ENCODE data around the gene LHPP.

The LHPP gene

DNA sequence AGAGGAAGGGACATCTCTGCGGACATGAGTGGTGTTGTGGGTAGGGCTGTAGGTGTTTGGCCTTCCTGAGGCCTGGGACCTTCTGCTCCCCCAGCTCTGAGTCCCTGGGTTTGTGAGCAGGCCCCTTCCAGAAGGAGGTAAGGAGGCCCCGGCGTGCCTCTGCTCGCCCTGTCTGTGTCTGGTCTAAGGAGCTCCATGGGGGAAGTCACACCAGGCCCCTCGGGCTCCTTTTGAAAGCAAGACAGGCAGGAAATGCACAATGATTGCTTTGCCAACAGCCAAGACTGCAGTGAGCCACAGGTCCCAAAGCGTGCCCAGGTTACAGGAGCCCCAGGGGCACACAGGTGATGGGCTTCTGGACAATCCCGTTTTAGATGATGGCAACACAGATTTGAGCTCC is 193.1 kb downstream of the LHPP start:
- Histone ChIP-seq H3K4me1 (ENCODE audit: control insufficient read depth, insufficient read depth, low read length) (no peaks in the 10 kb centered on the region), H3K4me3 (ENCODE audit: low read depth, low read length) (no peak overlapping the region), H3K36me3 (ENCODE audit: control insufficient read depth in 2 of 2, insufficient read depth in 1 of 2, low read length in 2 of 2) (peaks cover 0 to 16% of the 10 kb centered on the region in 2 experiments; a peak in 2 of 3 replicates), H3K9me3 (ENCODE audit: control insufficient read depth, insufficient read depth, low read depth, low read length) (no peaks in the 10 kb centered on the region), H3K27ac (ENCODE audit: extremely low read depth, low read depth, low read length) (no peak overlapping the region)
- POLR2A ChIA-PET = no interaction called here
- CTCF ChIA-PET = no interaction called here
- no peak for TF ChIP-seq GLIS2 (tag by site-specific recombination; IDR thresholded peaks at IDR 0.05)
- TF ChIP-seq KLF16 (tag by site-specific recombination; IDR thresholded peaks at IDR 0.05) = no peak
- TF ChIP-seq ZNF175 (tag by site-specific recombination; IDR thresholded peaks at IDR 0.05) = no peak
- no peak for TF ChIP-seq ZNF311 (tag by site-specific recombination; IDR thresholded peaks at IDR 0.05; ENCODE audit: borderline replicate concordance)
- TF ChIP-seq TRIM28 (IDR thresholded peaks at IDR 0.05; ENCODE audit: borderline replicate concordance, low read length) = no peak
- TF ChIP-seq ZFP41 (tag by site-specific recombination; IDR thresholded peaks at IDR 0.05; ENCODE audit: borderline replicate concordance) = no peak
- TF ChIP-seq ZNF596 (tag by site-specific recombination; IDR thresholded peaks at IDR 0.05) = no peak
- no peak for TF ChIP-seq ZNF76 (tag by site-specific recombination; IDR thresholded peaks at IDR 0.05; ENCODE audit: borderline replicate concordance, low read depth)
- no peak for TF ChIP-seq ZSCAN23 (tag by site-specific recombination; IDR thresholded peaks at IDR 0.05)
- TF ChIP-seq SETDB1 (IDR thresholded peaks at IDR 0.05; ENCODE audit: insufficient read length, low read length) = no peak
- TF ChIP-seq, protein P1, sequence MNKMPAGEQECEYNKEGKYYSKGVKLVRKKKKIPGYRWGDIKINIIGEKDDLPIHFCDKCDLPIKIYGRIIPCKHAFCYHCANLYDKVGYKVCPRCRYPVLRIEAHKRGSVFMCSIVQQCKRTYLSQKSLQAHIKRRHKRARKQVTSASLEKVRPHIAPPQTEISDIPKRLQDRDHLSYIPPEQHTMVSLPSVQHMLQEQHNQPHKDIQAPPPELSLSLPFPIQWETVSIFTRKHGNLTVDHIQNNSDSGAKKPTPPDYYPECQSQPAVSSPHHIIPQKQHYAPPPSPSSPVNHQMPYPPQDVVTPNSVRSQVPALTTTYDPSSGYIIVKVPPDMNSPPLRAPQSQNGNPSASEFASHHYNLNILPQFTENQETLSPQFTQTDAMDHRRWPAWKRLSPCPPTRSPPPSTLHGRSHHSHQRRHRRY (tag by site-specific recombination; IDR thresholded peaks at IDR 0.05) = no peak
- TF ChIP-seq GLI2 (tag by site-specific recombination; IDR thresholded peaks at IDR 0.05; ENCODE audit: borderline replicate concordance, low read depth) = no peak
- no peak for TF ChIP-seq ZNF112 (tag by site-specific recombination; IDR thresholded peaks at IDR 0.05)
- no peak for TF ChIP-seq ZNF221 (tag by site-specific recombination; IDR thresholded peaks at IDR 0.05; ENCODE audit: borderline replicate concordance)
- TF ChIP-seq KLF7 (tag by site-specific recombination; IDR thresholded peaks at IDR 0.05; ENCODE audit: borderline replicate concordance) = no peak
- no peak for TF ChIP-seq ZNF426 (tag by site-specific recombination; IDR thresholded peaks at IDR 0.05)
- no peak for TF ChIP-seq KLF10 (tag by site-specific recombination; IDR thresholded peaks at IDR 0.05)

DNA sequence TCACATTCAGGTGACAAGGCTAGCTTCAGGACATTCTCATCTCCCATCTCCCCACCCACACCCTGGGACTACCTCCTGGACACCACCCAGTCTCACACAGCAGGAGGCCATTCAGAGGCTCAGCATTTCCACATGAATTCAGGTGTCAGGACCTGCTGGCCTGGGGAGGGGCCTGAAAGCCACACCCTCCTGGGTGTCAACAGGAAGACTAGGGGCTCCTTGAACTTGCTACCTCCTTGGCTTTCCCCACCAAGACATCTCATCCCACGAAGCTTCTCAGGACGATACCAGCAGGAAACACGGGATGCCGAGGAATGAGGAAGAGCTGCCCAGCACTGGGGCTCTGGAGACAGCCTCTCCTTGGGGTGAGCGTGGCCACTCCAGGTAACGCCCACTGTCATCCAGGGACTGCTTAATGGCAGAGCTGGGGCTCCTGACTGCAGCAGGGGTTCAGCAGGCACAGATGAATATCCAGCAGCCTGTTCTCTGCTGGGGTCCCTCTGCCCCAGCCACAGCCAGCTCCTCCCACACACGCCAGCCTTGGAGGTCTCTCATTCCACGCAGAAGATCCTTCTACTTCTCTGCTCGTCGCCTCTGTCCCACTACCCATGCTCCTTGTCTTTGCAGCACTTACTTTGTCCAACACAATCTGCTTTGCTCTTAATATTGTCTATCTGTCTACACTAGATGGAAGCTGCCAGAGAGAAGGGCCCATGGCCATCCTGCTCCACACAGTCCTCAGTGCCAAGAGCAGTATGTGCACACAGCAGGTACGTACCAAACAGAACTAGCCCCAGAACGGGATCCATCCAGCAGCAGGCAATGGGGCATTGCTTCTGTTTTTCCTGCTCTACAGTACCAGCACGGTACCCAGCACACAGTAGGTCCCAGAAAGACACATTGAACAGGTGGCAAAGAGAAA is 193.8 kb downstream of the LHPP start:
- CTCF ChIA-PET = interaction anchor here (0.9 kb wide), 1 partner anchor 86 kb away, joined by 5 read pairs; no protein-coding TSS in a partner anchor
- no peak overlapping the region for H3K27ac ChIP-seq (ENCODE audit: extremely low read depth, low read depth, low read length)
- POLR2A ChIA-PET = no interaction called here
- peaks cover 0 to 16% of the 10 kb centered on the region in 2 experiments; a peak in 2 of 3 replicates for H3K36me3 ChIP-seq (ENCODE audit: control insufficient read depth in 2 of 2, insufficient read depth in 1 of 2, low read length in 2 of 2)
- no peaks in the 10 kb centered on the region for H3K4me1 ChIP-seq (ENCODE audit: control insufficient read depth, insufficient read depth, low read length)
- no peak overlapping the region for H3K4me3 ChIP-seq (ENCODE audit: low read depth, low read length)
- no peaks in the 10 kb centered on the region for H3K9me3 ChIP-seq (ENCODE audit: control insufficient read depth, insufficient read depth, low read depth, low read length)
- no peak for TF ChIP-seq ZNF571 (tag by site-specific recombination; IDR thresholded peaks at IDR 0.05)
- TF ChIP-seq MEIS1 (CRISPR knock-in tag; IDR thresholded peaks at IDR 0.05; ENCODE audit: borderline replicate concordance) = no peak
- TF ChIP-seq ZNF747 (tag by site-specific recombination; IDR thresholded peaks at IDR 0.05) = no peak
- peak; percentile 45 for TF ChIP-seq KLF1 (tag by site-specific recombination; IDR thresholded peaks at IDR 0.05)
- TF ChIP-seq, protein P2, sequence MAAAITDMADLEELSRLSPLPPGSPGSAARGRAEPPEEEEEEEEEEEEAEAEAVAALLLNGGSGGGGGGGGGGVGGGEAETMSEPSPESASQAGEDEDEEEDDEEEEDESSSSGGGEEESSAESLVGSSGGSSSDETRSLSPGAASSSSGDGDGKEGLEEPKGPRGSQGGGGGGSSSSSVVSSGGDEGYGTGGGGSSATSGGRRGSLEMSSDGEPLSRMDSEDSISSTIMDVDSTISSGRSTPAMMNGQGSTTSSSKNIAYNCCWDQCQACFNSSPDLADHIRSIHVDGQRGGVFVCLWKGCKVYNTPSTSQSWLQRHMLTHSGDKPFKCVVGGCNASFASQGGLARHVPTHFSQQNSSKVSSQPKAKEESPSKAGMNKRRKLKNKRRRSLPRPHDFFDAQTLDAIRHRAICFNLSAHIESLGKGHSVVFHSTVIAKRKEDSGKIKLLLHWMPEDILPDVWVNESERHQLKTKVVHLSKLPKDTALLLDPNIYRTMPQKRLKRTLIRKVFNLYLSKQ (tag by site-specific recombination; IDR thresholded peaks at IDR 0.05; ENCODE audit: borderline replicate concordance) = no peak
- no peak for TF ChIP-seq ZNF37A (tag by site-specific recombination; IDR thresholded peaks at IDR 0.05)
